Measurements from ENCODE around the gene GEMIN2.
"Not testable (repeated sequence)": the region's sequence is repeated elsewhere in the genome, so short reads cannot be mapped to it uniquely, and the experiment has no call there.

Gene GEMIN2

DNA sequence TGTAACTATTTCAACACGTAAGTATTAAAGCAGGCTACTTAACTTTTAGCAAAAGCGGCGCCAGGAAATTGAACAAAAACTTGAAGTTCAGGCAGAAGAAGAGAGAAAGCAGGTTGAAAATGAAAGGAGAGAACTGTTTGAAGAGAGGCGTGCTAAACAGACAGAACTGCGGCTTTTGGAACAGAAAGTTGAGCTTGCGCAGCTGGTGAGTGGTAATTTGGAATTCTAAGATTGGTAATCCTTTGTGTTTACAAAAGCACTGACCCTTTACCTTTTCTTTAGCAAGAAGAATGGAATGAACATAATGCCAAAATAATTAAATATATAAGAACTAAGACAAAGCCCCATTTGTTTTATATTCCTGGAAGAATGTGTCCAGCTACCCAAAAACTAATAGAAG lies 64.9 kb downstream of the GEMIN2 start:
- no peak for DNase-seq

DNA sequence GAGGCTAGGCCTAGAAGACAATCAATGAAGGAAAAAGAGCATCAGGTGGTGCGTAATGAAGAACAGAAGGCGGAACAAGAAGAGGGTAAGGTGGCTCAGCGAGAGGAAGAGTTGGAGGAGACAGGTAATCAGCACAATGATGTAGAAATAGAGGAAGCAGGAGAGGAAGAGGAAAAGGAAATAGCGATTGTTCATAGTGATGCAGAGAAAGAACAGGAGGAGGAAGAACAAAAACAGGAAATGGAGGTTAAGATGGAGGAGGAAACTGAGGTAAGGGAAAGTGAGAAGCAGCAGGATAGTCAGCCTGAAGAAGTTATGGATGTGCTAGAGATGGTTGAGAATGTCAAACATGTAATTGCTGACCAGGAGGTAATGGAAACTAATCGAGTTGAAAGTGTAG lies 66.4 kb downstream of the GEMIN2 start:
- DNase-seq, result no peak

DNA sequence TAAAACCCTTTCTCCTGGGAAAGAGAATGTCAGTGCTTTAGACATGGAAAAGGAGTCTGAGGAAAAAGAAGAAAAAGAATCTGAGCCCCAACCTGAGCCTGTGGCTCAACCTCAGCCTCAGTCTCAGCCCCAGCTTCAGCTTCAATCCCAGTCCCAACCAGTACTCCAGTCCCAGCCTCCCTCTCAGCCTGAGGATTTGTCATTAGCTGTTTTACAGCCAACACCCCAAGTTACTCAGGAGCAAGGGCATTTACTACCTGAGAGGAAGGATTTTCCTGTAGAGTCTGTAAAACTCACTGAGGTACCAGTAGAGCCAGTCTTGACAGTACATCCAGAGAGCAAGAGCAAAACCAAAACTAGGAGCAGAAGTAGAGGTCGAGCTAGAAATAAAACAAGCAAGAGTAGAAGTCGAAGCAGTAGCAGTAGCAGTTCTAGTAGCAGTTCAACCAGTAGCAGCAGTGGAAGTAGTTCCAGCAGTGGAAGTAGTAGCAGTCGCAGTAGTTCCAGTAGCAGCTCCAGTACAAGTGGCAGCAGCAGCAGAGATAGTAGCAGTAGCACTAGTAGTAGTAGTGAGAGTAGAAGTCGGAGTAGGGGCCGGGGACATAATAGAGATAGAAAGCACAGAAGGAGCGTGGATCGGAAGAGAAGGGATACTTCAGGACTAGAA lies 67.0 kb downstream of the GEMIN2 start:
- no peak for DNase-seq

DNA sequence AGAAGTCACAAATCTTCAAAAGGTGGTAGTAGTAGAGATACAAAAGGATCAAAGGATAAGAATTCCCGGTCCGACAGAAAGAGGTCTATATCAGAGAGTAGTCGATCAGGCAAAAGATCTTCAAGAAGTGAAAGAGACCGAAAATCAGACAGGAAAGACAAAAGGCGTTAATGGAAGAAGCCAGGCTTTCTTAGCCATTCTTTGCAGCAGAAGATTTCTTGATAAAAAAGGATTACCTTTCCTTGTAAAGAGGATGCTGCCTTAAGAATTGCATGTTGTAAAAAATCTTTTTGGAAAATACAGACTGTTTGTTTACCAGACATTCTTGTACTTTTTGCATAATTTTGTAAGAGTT lies 67.5 kb downstream of the GEMIN2 start:
- DNase-seq, result no peak

DNA sequence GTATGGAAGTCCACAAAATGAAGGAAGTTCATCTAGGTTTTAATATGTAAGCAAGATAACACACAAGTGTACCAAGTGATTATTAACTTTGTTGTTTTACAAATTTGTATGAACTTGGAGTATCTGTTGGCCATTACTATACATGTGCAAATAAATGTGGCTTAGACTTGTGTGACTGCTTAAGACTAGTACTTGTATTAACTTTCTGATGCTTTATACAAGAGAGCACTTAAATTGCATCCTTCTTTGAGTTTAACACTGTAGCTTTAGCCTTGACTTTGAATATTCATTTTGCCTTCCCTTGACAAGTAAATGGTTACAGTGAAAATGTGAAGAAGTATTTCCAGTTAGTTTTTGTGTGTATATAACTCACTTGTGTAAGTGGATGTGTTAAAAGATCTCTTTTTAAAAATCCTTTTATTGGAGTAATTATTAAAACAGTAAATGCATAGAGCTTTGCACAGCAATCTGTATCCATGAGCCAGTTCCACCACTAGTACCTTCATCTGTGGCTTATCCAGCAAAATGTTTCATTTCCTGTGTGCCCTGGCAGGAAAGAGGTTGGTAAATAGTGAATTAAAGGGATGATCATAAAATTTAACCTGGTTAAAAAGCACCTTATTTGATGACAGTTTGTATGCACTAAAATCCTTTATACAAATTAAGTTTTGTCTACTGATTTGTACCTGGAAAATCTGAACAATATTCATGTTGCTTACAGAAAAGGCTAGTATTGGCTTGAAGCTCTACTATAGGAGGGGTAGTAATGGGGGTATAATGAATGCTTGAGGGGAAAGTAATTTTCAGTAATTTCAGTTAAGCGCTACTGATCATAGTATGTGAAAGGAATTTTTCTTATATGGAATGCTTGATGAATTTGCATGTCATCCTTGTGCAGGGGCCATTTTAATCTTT lies 68.9 kb downstream of the GEMIN2 start:
- DNase-seq, result no peak

DNA sequence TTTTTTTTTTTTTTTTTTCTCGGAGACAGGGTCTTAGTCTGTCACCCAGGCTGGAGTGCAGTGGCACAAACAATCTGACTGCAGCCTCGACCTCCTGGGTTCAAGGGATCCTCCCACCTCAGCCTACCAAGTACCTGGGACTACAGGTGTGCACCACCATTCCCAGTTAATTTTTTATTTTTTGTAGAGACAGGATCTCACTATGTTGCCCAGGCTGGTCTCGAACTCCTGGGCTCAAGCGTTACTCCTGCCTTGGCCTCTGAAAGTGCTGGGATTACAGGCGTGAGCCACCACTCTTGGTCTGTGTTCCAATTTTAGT lies 69.5 kb downstream of the GEMIN2 start:
- not testable (repeated sequence) for DNase-seq

DNA sequence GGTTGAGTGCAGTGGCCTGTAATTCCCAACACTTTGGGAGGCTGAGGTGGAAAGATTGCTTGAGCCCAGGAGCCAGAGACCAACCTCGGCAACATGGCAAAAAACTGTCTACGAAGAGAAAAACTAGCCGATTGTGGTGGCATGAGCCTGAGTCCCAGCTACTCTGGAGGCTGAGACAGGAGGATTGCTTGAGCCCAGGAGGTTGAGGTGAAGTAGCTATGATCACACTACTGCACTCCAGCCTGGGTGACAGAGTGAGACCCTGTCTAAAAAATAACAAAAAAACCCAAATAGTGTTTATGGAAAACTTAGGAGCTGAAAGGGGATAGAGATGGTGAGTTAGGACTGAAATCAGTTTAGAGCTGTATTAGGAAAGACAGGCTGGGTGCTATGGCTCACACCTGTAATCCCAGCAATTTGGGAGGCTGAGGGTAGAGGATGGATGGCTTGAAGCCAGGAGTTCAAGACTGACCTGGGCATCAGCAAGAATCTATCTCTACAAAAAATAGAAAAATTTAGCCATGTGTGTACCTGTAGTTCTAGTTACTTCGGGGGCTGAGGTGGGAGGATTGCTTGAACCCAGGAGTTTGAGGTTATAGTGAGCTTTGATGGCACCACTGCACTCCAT lies 70.6 kb downstream of the GEMIN2 start:
- no peak for DNase-seq

DNA sequence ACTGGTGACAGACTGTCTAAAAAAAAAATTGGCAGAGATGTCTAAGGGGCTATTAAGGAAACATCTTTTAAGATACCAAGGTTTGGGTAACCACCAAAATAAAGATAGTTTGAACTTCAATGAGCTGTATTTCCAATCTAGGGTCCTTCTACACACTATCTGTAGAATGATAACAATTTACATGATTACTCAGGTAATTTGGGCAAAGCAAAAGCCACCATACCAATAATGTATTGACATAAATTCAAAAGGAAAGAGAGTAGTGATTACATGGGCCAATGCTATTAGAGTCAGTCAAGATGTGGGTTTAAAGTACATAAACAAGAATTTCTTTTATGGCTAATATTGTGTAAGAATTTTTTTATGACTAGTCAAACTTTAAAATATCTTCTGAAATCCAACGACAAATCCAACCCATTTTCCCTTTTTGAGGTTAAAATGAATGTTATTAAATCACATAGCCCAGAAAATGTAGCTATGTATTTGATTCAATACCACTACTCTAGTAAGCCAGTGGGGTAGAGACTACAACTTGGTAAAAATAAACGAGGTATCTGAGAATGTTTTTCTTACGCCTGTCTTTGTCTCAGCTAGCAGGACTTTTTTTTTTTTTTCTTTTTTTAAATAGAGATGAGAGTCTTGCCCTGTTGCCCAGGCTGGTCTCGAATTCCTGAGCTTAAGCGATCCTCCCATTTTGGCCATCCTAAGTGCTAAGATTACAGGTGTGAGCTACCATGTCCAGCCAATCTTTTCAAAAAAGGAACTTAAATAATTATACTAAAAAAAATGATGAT lies 71.3 kb downstream of the GEMIN2 start:
- no peak for DNase-seq
